HG02759 (cell line): ENCODE results near the gene FNDC10.
"Not testable (repeated sequence)": the region's sequence is repeated elsewhere in the genome, so short reads cannot be mapped to it uniquely, and the experiment has no call there.

Source experiments
- ATAC-seq: cut with Tn5 transposase; IDR thresholded peaks from one replicate; pipeline ENCODE4 v1.9.1; 2021; ENCODE audit warnings: mild to moderate bottlenecking, moderate library complexity; ENCODE audit not compliant: unreplicated experiment

FNDC10 gene

DNA sequence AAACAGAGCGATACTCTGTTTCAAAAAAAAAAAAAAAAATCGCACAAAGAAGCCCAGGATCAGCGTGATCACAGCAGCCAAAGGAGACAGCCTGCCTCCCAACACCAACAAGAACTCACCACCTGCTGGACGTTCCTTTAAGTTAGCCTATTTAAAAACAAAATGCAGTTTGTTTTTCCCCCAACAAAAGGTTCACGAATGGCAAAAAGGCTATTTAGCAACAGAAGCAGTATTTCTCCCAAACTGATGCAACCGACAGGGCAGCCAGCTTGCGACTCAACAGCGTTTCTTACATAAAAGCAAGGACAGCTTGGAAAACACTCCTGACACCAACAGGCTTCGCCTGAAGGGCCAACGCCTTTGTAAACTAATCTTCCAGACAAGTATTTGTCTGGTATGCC is 32.0 kb downstream of the FNDC10 start:
- ATAC-seq: no peak

GRCh38 chr1:1567152-1567875 is 32.6 kb downstream of the FNDC10 start:
- ATAC-seq: no peak

DNA sequence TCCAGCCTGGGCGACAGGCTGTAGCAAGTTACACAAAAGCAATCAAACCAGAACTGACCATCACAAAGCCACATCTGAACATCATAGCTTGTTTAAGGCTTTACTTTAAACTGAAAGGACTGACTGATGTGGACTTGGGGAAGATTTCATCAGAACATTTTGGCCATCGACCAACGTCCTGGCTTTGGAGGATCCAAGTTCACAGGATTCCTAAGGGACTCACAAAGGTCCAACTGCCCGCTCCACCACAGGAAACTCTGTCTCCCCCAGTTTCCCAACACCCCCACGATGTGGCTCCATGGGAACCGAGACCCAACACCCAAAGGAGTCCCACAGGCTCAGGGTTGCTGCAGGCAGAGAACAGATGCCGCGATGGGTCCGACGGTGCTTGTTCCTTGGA is 34.6 kb downstream of the FNDC10 start:
- ATAC-seq: no peak

GRCh38 chr1:1564268-1564667 is 35.7 kb downstream of the FNDC10 start:
- no peak for ATAC-seq

- no peak for ATAC-seq
These were observed 36.2 kb downstream of the FNDC10 start for GRCh38 chr1:1563688-1564087.

DNA sequence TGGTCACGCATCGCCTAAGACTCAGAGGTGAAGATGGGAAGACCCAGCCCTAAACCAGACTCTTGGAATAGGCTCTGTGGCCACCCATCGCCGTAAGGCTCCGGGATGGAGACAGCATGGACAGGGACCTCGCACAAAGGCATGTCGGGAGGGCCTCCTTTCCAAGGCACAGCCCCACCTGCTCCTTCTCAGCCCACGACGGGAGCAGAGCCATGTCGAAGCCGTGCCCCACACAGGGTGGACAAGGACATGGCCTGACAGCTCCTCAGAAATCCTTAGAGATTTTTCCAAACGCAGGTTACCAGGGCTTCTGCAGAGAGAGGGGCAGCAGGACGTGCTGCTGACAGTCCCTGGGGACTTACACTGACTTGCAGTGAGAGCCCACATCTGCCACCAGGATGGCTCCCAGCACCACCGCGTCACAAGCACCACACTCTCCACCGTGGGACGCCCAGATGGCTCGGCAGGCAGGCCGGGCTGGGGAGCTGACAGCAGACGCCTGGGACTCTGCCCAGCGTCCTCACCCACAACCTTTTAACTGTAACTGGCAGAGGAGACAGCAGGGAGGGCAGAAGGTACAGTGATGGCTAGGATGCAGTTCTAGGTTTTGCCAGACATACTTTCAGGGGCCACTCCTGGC is 37.3 kb downstream of the FNDC10 start:
- no peak for ATAC-seq

DNA sequence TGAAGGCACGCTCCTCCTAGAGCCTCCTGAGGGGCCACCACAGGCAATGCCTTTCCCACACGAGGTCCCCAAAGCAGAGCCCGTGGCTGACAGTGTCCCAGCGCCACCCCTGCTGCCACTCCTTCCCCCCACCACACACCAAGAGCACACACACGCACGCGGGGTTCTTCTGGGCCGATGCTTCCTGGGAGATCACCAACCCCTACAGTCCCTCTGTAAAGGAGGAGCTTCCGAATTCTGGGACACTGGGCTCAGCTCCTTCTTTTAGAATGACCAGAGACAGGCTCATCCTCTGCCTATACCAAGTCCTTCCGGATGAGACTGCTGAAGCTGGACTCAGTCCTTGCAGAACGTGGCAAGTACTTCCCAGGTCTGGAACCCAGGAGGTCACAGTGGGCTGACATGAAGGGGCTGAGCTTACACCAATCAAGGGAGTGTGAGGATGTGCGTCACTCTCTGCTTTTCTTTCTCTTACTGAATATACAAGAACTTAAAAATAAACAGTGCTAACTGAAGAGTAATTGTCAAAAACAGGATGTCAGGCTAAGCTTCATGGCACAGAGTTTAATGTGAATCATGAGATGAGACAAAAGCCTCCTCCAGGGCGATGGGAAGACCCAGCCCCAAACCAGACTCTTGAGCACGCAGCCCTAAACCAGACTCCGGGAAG is 38.0 kb downstream of the FNDC10 start:
- no peak for ATAC-seq

- ATAC-seq: no peak
These were observed 39.8 kb downstream of the FNDC10 start for GRCh38 chr1:1560178-1560577.

- ATAC-seq: no peak
These were observed 40.9 kb downstream of the FNDC10 start for GRCh38 chr1:1559066-1559465.

- no peak for ATAC-seq
These were observed 41.3 kb downstream of the FNDC10 start for GRCh38 chr1:1558591-1558990.

GRCh38 chr1:1557688-1558087 is 42.2 kb downstream of the FNDC10 start:
- ATAC-seq: not testable (repeated sequence)

DNA sequence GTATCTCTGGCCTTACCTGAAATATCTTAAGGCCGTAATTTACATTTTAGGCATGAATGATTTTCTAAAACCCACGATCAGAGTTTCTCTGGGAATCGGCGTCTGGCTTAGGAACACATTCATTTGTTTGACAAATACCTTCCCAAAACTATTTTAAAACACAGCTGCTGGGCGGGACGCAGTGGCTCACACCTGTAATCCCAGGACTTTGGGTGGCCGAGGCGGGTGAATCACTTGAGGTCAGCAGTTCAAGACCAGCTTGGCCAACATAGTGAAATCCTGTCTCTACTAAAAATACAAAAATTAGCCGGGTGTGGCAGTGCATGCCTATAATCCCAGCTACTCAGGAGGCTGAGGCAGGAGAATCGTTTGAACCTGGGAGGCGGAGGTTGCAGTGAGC is 43.0 kb downstream of the FNDC10 start:
- not testable (repeated sequence) for ATAC-seq

DNA sequence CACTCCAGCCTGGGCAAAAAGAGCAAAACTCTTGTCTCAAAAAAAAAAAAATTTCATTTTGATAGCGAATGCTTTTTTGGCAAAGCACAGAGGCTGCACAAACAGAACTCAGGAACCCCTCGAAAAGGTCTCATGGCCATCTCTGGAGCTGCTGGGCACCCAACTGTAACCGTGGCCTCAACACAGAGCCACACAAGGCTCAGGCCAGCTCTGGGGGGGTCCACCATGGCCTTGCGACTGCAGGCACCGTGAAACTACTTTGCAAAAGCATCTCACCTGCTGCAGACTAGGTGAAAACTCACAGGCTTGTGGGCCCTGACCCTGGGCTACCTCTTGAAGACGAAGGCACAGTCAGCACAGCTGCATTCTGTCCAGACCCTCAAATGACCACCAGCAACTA is 43.4 kb downstream of the FNDC10 start:
- ATAC-seq: no peak

GRCh38 chr1:1554926-1555915 is 44.7 kb downstream of the FNDC10 start:
- ATAC-seq: no peak

DNA sequence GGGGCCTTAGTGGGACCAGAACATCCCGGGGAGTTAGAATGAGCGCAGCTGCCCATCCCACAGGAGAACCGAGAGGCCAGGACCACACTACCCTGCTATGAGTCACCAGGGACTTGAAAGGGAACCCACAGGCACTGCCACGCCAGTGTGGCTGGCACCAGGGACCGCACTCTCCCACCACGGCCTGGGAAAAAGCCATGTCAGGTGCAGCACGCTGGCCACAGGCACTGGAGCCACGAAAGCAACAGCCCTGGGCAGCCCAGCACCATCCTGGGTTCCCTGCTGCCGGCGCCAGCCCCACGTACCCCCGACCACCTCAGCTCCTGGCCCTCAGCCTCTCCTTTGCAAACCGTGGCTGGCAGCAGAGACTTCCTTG is 45.4 kb downstream of the FNDC10 start:
- no peak for ATAC-seq

DNA sequence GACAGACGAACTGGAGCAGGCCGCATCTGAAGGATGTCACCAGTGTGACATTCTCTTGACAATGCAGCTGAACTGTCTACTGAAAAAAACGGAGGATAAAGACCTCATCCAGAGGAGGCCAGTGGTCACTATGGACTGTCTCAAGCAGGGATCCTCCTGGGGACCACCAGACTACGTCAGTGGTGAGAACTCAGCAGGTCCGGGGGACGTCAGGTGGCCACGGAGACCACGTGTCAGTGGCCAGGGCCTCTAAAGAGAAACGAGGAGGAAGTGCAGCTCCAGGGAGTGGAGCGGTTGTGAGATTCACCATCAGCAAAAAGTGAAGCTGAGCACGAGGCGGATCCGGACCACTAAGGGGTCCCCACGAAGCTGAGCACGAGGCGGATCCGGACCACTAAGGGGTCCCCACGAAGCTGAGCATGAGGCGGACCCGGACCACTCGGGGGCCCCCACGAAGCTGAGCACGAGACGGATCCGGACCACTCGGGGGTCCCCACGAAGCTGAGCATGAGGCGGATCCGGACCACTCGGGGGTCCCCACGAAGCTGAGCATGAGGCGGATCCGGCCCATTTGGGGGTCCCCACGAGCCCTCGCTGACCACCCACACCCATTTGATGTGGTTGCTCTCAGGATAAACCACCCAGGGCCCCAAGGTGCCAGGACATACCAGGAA is 46.0 kb downstream of the FNDC10 start:
- no peak for ATAC-seq

GRCh38 chr1:1552263-1552639 is 47.7 kb downstream of the FNDC10 start:
- ATAC-seq: no peak

GRCh38 chr1:1551524-1552262 is 48.2 kb downstream of the FNDC10 start:
- ATAC-seq: no peak

GRCh38 chr1:1550591-1551432 is 49.1 kb downstream of the FNDC10 start:
- ATAC-seq: no peak
